Ishikawa (cell line): ENCODE data around the gene LAMTOR3.

Source experiments
- CEBPB ChIP-seq: IDR thresholded peaks from 2 replicates; pipeline ENCODE4 v1.6.1; 2012
- EGR1 ChIP-seq: IDR thresholded peaks from 2 replicates; pipeline ENCODE4 v1.6.1; 2012
- EP300 ChIP-seq: IDR thresholded peaks from 2 replicates; pipeline ENCODE4 v1.6.1; 2012; ENCODE audit warnings: borderline replicate concordance
- FOXM1 ChIP-seq: IDR thresholded peaks from 2 replicates; pipeline ENCODE4 v1.6.1; 2012; ENCODE audit warnings: low read depth, borderline replicate concordance
- MAX ChIP-seq: IDR thresholded peaks from 2 replicates; pipeline ENCODE4 v1.6.1; 2012
- RAD21 ChIP-seq: IDR thresholded peaks from 2 replicates; pipeline ENCODE4 v1.6.1; 2012; ENCODE audit warnings: low read depth
- REST ChIP-seq: IDR thresholded peaks from 2 replicates; pipeline ENCODE4 v1.6.1; 2012; ENCODE audit warnings: low read depth, mild to moderate bottlenecking
- TAF1 ChIP-seq: IDR thresholded peaks from 2 replicates; pipeline ENCODE4 v1.6.1; 2012; ENCODE audit warnings: low read depth, mild to moderate bottlenecking
- TCF12 ChIP-seq: IDR thresholded peaks from 2 replicates; pipeline ENCODE4 v1.6.1; 2012; ENCODE audit warnings: low read depth
- TEAD4 ChIP-seq: IDR thresholded peaks from 2 replicates; pipeline ENCODE4 v1.6.1; 2012
- USF1 ChIP-seq: IDR thresholded peaks from 2 replicates; pipeline ENCODE4 v1.6.1; 2012
- YY1 ChIP-seq: IDR thresholded peaks from 2 replicates; pipeline ENCODE4 v1.6.1; 2012; ENCODE audit warnings: low read depth

- TF ChIP-seq TAF1 = no peak
- no peak for TF ChIP-seq EGR1
- TF ChIP-seq USF1 = no peak
- no peak for TF ChIP-seq TCF12
- no peak for TF ChIP-seq TEAD4
- TF ChIP-seq MAX = no peak
- peak; percentile 69 for TF ChIP-seq RAD21
- no peak for TF ChIP-seq REST
- no peak for TF ChIP-seq CEBPB
- no peak for TF ChIP-seq FOXM1
- no peak for TF ChIP-seq YY1
- no peak for TF ChIP-seq EP300
These were observed 9.1 kb downstream of the LAMTOR3 start for GRCh38 chr4:99885063-99885664.
